Esophagus muscularis mucosa (tissue), 4 donors: Measurements from ENCODE around the gene SLC10A6.

Experiments
- EP300 ChIP-seq: sonication (generic); formaldehyde crosslinking; IDR thresholded peaks from one replicate; pipeline ENCODE4 v1.6.1; 2017; ENCODE audit warnings: antibody characterized with exemption
- POLR2A ChIP-seq: fragments of 450-650 bp; IDR thresholded peaks from one replicate; pipeline ENCODE4 v1.6.1; 2017; ENCODE audit warnings: antibody characterized with exemption, moderate library complexity, mild to moderate bottlenecking, low read depth
- TF ChIP-seq, protein P1 (sequence below), 3 experiments: fragments of 200-600 bp in 2 of 3; fragments of 450-650 bp in 1 of 3; sonication (generic) in 2 of 3; IDR thresholded peaks; one replicate each; pipeline ENCODE4 v1.5.1; 2017 to 2019; ENCODE audit warnings: antibody characterized with exemption in 3 of 3, mild to moderate bottlenecking in 2 of 3, moderate library complexity in 1 of 3

DNA sequence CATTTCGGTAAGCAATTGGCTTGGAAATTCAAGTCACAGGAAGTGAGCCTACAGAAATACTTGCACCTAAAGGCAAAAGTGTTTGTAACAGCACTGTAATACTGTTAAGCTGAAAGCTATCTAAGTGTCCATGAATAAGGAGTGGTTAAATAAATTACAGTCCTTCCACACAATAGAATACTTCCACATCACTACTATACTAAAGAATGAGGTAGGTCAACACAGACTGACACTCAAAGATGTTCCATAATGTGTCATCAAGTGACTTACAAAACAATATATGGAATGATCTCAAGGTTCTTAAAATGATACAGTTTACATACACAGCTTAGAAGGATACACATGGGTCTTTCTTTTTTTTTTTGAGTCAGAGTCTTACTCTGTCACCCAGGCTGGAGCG, 27.0 kb downstream of the SLC10A6 start:
- TF ChIP-seq POLR2A: no peak
- no peak for TF ChIP-seq EP300
- TF ChIP-seq, protein P1, sequence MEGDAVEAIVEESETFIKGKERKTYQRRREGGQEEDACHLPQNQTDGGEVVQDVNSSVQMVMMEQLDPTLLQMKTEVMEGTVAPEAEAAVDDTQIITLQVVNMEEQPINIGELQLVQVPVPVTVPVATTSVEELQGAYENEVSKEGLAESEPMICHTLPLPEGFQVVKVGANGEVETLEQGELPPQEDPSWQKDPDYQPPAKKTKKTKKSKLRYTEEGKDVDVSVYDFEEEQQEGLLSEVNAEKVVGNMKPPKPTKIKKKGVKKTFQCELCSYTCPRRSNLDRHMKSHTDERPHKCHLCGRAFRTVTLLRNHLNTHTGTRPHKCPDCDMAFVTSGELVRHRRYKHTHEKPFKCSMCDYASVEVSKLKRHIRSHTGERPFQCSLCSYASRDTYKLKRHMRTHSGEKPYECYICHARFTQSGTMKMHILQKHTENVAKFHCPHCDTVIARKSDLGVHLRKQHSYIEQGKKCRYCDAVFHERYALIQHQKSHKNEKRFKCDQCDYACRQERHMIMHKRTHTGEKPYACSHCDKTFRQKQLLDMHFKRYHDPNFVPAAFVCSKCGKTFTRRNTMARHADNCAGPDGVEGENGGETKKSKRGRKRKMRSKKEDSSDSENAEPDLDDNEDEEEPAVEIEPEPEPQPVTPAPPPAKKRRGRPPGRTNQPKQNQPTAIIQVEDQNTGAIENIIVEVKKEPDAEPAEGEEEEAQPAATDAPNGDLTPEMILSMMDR (IDR thresholded peaks at IDR 0.05): no peak
